Smooth muscle cell (in vitro differentiated cells): Measurements from ENCODE around the gene AMOTL2. TPM values are rescaled to one million over a fixed set of nuclear protein-coding genes. Genes with fewer than 3 reads are reported as not detected.

Experiments used
- DNase-seq: peaks from one replicate; lab custom pipeline; 2025; ENCODE audit not compliant: unreplicated experiment; lab: John Stamatoyannopoulos, UW
- H2AFZ ChIP-seq: fragments of 200-600 bp; sonication (generic); 2 replicates; pipeline ENCODE4 v1.6.0; 2016; ENCODE audit warnings: antibody characterized with exemption, low read depth, mild to moderate bottlenecking
- H3F3A ChIP-seq: fragments of 200-600 bp; sonication (generic); 2 replicates; pipeline ENCODE4 v1.6.0; 2017; ENCODE audit warnings: antibody characterized with exemption, low read depth
- H3K27ac ChIP-seq: fragments of 200-600 bp; sonication (generic); 2 replicates; pipeline ENCODE4 v1.5.1; 2016; ENCODE audit warnings: low read depth, mild to moderate bottlenecking
- H3K27me3 ChIP-seq: fragments of 200-600 bp; sonication (generic); 2 replicates; pipeline ENCODE4 v1.6.1; 2016; ENCODE audit warnings: low read depth, mild to moderate bottlenecking
- H3K36me3 ChIP-seq: fragments of 200-600 bp; sonication (generic); 2 replicates; pipeline ENCODE4 v1.5.1; 2016; ENCODE audit warnings: low read depth
- H3K4me1 ChIP-seq: fragments of 200-600 bp; sonication (generic); 2 replicates; pipeline ENCODE4 v1.5.1; 2016; ENCODE audit warnings: low read depth
- H3K4me2 ChIP-seq: fragments of 200-600 bp; sonication (generic); 2 replicates; pipeline ENCODE4 v1.6.0; 2016; ENCODE audit warnings: mild to moderate bottlenecking
- H3K4me3 ChIP-seq: fragments of 200-600 bp; sonication (generic); 2 replicates; pipeline ENCODE4 v1.5.1; 2016; ENCODE audit warnings: mild to moderate bottlenecking
- H3K79me2 ChIP-seq: fragments of 200-600 bp; sonication (generic); 2 replicates; pipeline ENCODE4 v1.6.0; 2016; ENCODE audit warnings: low read depth, mild to moderate bottlenecking
- H3K9ac ChIP-seq: fragments of 200-600 bp; sonication (generic); 2 replicates; pipeline ENCODE4 v1.6.0; 2016; ENCODE audit warnings: low read depth
- H3K9me3 ChIP-seq: fragments of 200-600 bp; sonication (generic); replicated peaks from 2 replicates; pipeline ENCODE4 v1.5.1; 2016; ENCODE audit warnings: low read depth
- H4K20me1 ChIP-seq: fragments of 200-600 bp; sonication (generic); 2 replicates; pipeline ENCODE4 v1.6.0; 2016; ENCODE audit warnings: low read depth
- WGBS: methylation state at CpG from one replicate; pipeline ENCODE4 v1.1.7; 2016; ENCODE audit warnings: low lambda C conversion rate; 5-methylcytosine and 5-hydroxymethylcytosine counted together
- polyA plus RNA-seq: library from polyadenylated mRNA; unstranded; fragments of >200 nt; fragmentation: Nextera tagmentation; extraction: Ambion mirVana; gene quantifications from 2 replicates; pipeline ENCODE4 v1.2.1, GENCODE V29; 2016
- total RNA-seq: library from RNA; depleted of rRNA; stranded (reverse); fragments of >200 nt; gene quantifications from 2 replicates; pipeline ENCODE4 v1.2.3, GENCODE V29; 2014
- TF ChIP-seq, protein P1 (sequence below): fragments of 200-600 bp; sonication (generic); IDR thresholded peaks from 2 replicates; pipeline ENCODE4 v1.5.1; 2017; ENCODE audit warnings: borderline replicate concordance, mild to moderate bottlenecking, antibody characterized with exemption; ENCODE audit not compliant: insufficient read depth, poor library complexity, severe bottlenecking

AMOTL2 gene
- total and polyA plus RNA-seq, 2 experiments from 2014 or later = 109 to 114 TPM

DNA sequence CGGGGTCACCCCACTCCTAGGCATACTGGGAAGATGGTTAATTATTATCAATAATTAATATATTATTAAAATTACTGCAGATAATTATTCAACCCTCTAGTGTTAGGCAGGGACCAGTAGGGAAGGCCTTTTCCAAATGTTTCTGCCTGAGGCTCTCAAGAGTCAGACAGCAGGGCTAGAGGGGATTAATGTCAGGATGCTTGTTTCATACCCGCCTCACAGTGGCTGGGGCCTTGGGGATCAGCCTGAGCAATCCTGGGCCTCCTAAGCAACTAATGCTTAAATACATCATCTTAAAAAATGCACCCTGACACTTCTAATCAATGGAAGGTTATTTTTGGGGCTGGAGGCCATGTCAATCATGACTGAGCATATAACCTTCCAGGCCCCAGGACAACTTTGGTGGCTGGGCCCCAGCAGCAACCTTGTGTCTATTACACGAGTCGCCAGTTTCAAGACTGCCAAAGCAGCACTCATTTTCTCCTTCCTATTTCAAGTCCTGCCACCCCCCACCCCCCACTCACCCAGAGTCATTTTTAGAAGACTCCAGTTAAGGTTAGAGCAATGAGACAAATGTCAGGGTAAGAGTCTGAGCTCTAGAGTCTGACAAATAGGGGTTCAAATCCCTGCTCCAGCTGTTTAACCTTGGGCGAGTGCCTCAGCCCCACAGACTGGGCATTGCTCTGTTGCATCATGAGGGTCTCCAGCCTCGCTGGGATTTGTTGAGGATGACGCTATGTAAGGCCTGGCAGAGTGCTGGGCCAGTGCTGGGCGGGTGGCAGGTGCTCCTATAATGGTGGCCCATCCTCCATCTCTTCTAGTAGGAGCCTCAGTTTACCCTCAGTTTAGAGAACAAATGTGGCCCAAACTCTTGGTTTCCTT, 6.1 kb downstream of the AMOTL2 start:
- no peak overlapping the region for H2AFZ ChIP-seq
- TF ChIP-seq, protein P1, sequence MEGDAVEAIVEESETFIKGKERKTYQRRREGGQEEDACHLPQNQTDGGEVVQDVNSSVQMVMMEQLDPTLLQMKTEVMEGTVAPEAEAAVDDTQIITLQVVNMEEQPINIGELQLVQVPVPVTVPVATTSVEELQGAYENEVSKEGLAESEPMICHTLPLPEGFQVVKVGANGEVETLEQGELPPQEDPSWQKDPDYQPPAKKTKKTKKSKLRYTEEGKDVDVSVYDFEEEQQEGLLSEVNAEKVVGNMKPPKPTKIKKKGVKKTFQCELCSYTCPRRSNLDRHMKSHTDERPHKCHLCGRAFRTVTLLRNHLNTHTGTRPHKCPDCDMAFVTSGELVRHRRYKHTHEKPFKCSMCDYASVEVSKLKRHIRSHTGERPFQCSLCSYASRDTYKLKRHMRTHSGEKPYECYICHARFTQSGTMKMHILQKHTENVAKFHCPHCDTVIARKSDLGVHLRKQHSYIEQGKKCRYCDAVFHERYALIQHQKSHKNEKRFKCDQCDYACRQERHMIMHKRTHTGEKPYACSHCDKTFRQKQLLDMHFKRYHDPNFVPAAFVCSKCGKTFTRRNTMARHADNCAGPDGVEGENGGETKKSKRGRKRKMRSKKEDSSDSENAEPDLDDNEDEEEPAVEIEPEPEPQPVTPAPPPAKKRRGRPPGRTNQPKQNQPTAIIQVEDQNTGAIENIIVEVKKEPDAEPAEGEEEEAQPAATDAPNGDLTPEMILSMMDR = no peak
- WGBS = 84% methylated on average over 8 of the region's 8 CpGs
- peaks cover 48% of the 10 kb centered on the region for H3K79me2 ChIP-seq
- peaks cover 53% of the 10 kb centered on the region for H3K4me1 ChIP-seq
- no peaks in the 10 kb centered on the region for H3K27me3 ChIP-seq
- H3K27ac ChIP-seq = peak overlapping the region; percentile 43
- DNase-seq = no peak
- peaks cover 21% of the 10 kb centered on the region for H3F3A ChIP-seq
- no peaks in the 10 kb centered on the region for H3K9me3 ChIP-seq
- peaks cover 3% of the 10 kb centered on the region for H3K36me3 ChIP-seq
- peak overlapping the region; percentile 52 for H3K4me2 ChIP-seq
- H4K20me1 ChIP-seq = peaks cover 83% of the 10 kb centered on the region
- no peak overlapping the region for H3K9ac ChIP-seq
- H3K4me3 ChIP-seq = no peak overlapping the region

DNA sequence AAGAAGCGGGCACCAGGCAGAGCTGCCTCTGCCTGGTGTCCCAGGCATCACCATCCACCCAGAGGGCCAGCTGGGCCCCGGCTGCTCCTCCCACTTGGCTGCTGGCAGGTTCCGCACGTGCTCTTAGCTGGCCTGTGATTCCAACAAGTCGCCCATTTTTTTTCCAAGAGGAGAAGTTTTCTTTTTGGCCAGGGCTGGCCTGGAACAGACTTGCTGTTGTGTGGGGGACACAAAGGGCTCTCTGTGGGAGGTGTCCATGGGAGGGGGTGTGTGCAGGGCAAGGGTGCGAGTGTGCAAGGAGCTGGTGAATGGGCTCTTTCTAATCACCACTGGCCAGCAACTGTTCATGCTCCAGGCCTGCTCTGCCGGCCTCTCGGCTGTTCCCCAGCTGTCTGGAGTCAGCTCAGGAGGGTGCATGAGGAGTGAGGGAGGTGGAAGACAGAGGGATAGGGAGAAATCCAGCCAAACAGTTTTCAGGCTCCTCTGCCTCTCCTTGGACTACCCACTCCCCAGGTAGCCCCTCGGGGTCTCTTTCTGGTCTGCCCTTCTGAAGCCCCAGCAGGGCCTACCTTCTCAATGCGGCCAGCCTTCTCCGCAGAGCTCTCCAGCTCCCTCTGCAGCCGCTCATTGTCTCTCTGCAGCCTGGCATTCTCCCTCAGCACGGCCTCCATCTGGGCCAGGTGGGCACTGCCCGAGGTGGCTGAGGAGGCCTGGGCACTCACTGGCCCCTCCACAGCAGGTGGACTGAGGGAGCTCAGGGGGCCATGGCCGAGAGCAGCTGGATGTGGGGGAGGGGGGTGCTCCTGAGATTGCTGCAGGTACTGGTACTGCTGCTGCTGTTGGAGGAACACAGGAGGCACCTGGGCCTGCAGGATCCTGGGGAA, 7.1 kb downstream of the AMOTL2 start:
- Histone ChIP-seq H4K20me1 (peaks cover 83% of the 10 kb centered on the region), H3K4me3 (no peak overlapping the region), H3K79me2 (peaks cover 44% of the 10 kb centered on the region), H3F3A (peaks cover 29% of the 10 kb centered on the region), H3K4me2 (no peak overlapping the region), H3K27me3 (no peaks in the 10 kb centered on the region), H3K9ac (no peak overlapping the region), H3K4me1 (peaks cover 48% of the 10 kb centered on the region), H3K36me3 (peaks cover 3% of the 10 kb centered on the region), H2AFZ (no peak overlapping the region), H3K9me3 (no peaks in the 10 kb centered on the region), H3K27ac (no peak overlapping the region)
- TF ChIP-seq, protein P1 = no peak
- no peak for DNase-seq
- 87% methylated on average over 15 of the region's 15 CpGs for WGBS

DNA sequence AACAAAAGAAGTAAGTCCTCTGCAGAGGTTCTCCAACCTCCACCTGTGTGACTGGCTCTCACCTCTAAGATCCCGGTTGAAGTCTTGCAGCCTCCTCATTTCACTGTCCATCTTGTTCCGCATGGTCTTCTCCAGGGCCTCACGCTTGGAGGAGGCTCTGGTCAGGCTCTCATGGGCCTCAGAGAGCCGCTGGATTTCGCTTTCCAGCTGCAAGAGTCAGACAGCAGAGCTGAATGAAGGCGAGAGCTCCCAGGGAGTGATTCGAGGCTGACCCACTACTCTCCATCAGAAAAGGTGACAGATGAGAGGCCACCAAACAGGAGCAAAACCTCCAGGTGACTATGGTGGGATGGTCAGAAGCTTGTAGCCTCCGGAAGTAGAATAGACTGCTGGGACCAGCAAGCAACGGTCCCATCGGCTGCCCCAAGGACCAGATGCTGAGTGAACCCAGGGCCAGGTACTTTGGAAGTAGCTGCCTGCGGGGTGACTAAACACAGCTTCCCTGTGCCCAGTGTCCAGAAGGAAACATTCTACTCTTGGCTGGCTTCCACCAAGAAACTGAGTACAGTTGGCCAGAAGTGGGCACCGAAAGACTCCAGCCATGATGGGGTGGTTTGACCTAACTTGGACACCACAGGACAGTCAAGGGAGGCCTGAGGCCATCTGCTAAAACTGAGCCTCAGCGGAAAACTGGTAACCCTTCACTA, 7.9 kb downstream of the AMOTL2 start:
- H3K9me3 ChIP-seq = no peaks in the 10 kb centered on the region
- H3K79me2 ChIP-seq = peaks cover 36% of the 10 kb centered on the region
- H3K27me3 ChIP-seq = no peaks in the 10 kb centered on the region
- no peak overlapping the region for H3K4me2 ChIP-seq
- H3K9ac ChIP-seq = no peak overlapping the region
- peaks cover 83% of the 10 kb centered on the region for H4K20me1 ChIP-seq
- 95% methylated on average over 13 of the region's 13 CpGs for WGBS
- no peak for DNase-seq
- peaks cover 31% of the 10 kb centered on the region for H3F3A ChIP-seq
- H3K36me3 ChIP-seq = peaks cover 3% of the 10 kb centered on the region
- H3K27ac ChIP-seq = peak overlapping the region; percentile 21
- H3K4me3 ChIP-seq = no peak overlapping the region
- no peak overlapping the region for H2AFZ ChIP-seq
- TF ChIP-seq, protein P1 = no peak
- H3K4me1 ChIP-seq = peaks cover 41% of the 10 kb centered on the region
